Neutrophil (primary cell): Measurements from ENCODE around the gene HOXA11.

Experiments
- H3K27ac ChIP-seq: fragments of 200-600 bp; sonication (generic); 2 replicates; pipeline ENCODE4 v1.5.1; 2016; ENCODE audit warnings: mild to moderate bottlenecking, moderate library complexity
- H3K27me3 ChIP-seq: fragments of 200-600 bp; sonication (generic); 2 replicates; pipeline ENCODE4 v1.6.0; 2016; ENCODE audit warnings: mild to moderate bottlenecking
- H3K36me3 ChIP-seq: fragments of 200-600 bp; sonication (generic); 2 replicates; pipeline ENCODE4 v1.5.1; 2017
- H3K4me1 ChIP-seq, 2 experiments: fragments of 200-600 bp in 1 of 2; sonication (generic) in 1 of 2; 1 replicate in 1 of 2; 2 replicates in 1 of 2; pipeline versions ENCODE4 v1.5.1 to v1.6.1; 2013 to 2016; ENCODE audit warnings: low read depth in 1 of 2, low read length in 1 of 2, mild to moderate bottlenecking in 1 of 2, moderate library complexity in 1 of 2; ENCODE audit not compliant: control insufficient read depth in 1 of 2, insufficient read depth in 1 of 2
- H3K4me3 ChIP-seq, 2 experiments: fragments of 200-600 bp in 1 of 2; sonication (generic) in 1 of 2; 1 replicate in 1 of 2; 2 replicates in 1 of 2; pipeline ENCODE4 v1.5.1; 2013 to 2016; ENCODE audit warnings: low read depth in 1 of 2, low read length in 1 of 2, mild to moderate bottlenecking in 1 of 2, moderate library complexity in 1 of 2
- H3K9me3 ChIP-seq: fragments of 200-600 bp; sonication (generic); 2 replicates; pipeline ENCODE4 v1.5.1; 2016
- CTCF ChIP-seq: fragments of 200-600 bp; sonication (generic); IDR thresholded peaks from 2 replicates; pipeline ENCODE4 v1.5.1; 2016; ENCODE audit warnings: antibody characterized with exemption

HOXA11 gene

GRCh38 chr7:27156916-27157701 lies 27.9 kb downstream of the HOXA11 start:
- Histone ChIP-seq H3K36me3 (no peaks in the 10 kb centered on the region), H3K4me1 (peaks cover 39 to 71% of the 10 kb centered on the region in 2 experiments), H3K4me3 (peak overlapping the region in 1 of 2 experiments; percentile 25), H3K27me3 (peaks cover 100% of the 10 kb centered on the region), H3K9me3 (no peaks in the 10 kb centered on the region), H3K27ac (no peak overlapping the region)
- no peak for TF ChIP-seq CTCF

GRCh38 chr7:27156508-27156898 lies 28.5 kb downstream of the HOXA11 start, which contains the start of gene HOXA7:
TSS of gene HOXA7 (minus strand) at chr7:27156675. CDS start at chr7:27156545, 130 bp downstream.
- Histone ChIP-seq H3K36me3 (no peaks in the 10 kb centered on the region), H3K27me3 (peaks cover 100% of the 10 kb centered on the region), H3K4me3 (peak within 1 kb of the TSS in 1 of 2 experiments; percentile 25), H3K4me1 (peaks cover 42 to 71% of the 10 kb centered on the region in 2 experiments), H3K27ac (no peak within 1 kb of the TSS), H3K9me3 (no peaks in the 10 kb centered on the region)
- TF ChIP-seq CTCF, result no peak

- Histone ChIP-seq H3K4me1 (peaks cover 44 to 71% of the 10 kb centered on the region in 2 experiments), H3K4me3 (peak overlapping the region in 1 of 2 experiments; percentile 25), H3K27me3 (peaks cover 100% of the 10 kb centered on the region), H3K36me3 (no peaks in the 10 kb centered on the region), H3K9me3 (no peaks in the 10 kb centered on the region), H3K27ac (no peak overlapping the region)
- no peak for TF ChIP-seq CTCF
Observed at GRCh38 chr7:27155816-27156507, 29.1 kb downstream of the HOXA11 start.

- TF ChIP-seq CTCF, result no peak
- H3K27me3 ChIP-seq, result peaks cover 100% of the 10 kb centered on the region
- peaks cover 44 to 71% of the 10 kb centered on the region in 2 experiments for H3K4me1 ChIP-seq
- H3K36me3 ChIP-seq, result no peaks in the 10 kb centered on the region
- no peak overlapping the region for H3K27ac ChIP-seq
- no peaks in the 10 kb centered on the region for H3K9me3 ChIP-seq
- H3K4me3 ChIP-seq, result peak overlapping the region in 1 of 2 experiments; percentile 25
Observed at GRCh38 chr7:27154901-27155815, 29.9 kb downstream of the HOXA11 start.

GRCh38 chr7:27154369-27154768 lies 30.7 kb downstream of the HOXA11 start:
- no peak overlapping the region for H3K27ac ChIP-seq
- H3K27me3 ChIP-seq, result peaks cover 100% of the 10 kb centered on the region
- H3K9me3 ChIP-seq, result no peaks in the 10 kb centered on the region
- TF ChIP-seq CTCF, result no peak
- no peak overlapping the region for H3K4me3 ChIP-seq
- H3K36me3 ChIP-seq, result no peaks in the 10 kb centered on the region
- peaks cover 39 to 64% of the 10 kb centered on the region in 2 experiments for H3K4me1 ChIP-seq
